Measurements from ENCODE around the gene SETBP1.

SETBP1 gene

GRCh38 chr18:44917216-44918141, 236.8 kb downstream of the SETBP1 start:
- H3K27ac ChIP-seq, result no peak overlapping the region
- TF ChIP-seq, protein P1, sequence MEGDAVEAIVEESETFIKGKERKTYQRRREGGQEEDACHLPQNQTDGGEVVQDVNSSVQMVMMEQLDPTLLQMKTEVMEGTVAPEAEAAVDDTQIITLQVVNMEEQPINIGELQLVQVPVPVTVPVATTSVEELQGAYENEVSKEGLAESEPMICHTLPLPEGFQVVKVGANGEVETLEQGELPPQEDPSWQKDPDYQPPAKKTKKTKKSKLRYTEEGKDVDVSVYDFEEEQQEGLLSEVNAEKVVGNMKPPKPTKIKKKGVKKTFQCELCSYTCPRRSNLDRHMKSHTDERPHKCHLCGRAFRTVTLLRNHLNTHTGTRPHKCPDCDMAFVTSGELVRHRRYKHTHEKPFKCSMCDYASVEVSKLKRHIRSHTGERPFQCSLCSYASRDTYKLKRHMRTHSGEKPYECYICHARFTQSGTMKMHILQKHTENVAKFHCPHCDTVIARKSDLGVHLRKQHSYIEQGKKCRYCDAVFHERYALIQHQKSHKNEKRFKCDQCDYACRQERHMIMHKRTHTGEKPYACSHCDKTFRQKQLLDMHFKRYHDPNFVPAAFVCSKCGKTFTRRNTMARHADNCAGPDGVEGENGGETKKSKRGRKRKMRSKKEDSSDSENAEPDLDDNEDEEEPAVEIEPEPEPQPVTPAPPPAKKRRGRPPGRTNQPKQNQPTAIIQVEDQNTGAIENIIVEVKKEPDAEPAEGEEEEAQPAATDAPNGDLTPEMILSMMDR (conservative IDR thresholded peaks at IDR 0.05), result no peak

- no peak overlapping the region for H3K27ac ChIP-seq
- TF ChIP-seq, protein P1 (conservative IDR thresholded peaks at IDR 0.05), result no peak
These were observed 237.4 kb downstream of the SETBP1 start for GRCh38 chr18:44918142-44918476.

GRCh38 chr18:44920441-44920840, 239.8 kb downstream of the SETBP1 start:
- no peak overlapping the region for H3K27ac ChIP-seq
- TF ChIP-seq, protein P1 (conservative IDR thresholded peaks at IDR 0.05), result no peak

DNA sequence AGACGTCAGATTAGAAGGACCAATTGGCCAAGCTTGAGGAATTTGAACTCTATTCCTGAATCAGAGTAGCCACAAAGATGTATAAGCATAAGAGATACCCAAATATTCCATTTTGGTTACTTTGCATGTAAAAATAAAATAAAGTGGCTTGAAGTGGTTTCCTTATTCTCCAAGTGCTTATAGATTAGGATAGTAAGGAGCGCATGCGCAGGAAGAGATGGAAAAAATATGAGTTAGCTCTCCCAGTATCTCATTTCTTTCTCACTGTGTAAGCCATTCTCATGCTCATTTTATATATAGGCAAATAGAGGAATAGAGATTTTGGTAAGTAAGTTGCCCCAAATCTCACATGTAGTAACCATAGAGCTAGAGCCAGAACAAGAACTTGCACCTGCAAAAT, 241.3 kb downstream of the SETBP1 start:
- H3K27ac ChIP-seq, result no peak overlapping the region
- TF ChIP-seq, protein P1 (conservative IDR thresholded peaks at IDR 0.05), result no peak

DNA sequence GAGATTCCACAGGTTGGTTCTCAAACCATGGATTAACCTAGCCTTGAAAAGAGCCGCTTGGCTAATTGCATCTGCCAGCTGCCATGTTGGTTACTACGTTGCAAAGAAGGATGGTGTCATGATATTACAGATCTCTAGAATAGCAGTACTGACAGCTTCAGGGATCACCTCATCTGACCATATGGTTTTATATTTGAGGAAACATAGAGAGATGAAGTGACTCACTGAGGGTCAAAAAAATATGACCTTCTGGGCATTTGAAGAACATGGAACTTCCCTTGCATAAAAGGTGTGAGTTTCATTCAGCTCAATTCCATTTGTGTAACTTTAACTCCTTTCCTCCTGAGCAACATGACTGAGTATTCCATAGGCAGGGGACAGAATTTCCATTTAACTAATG, 242.3 kb downstream of the SETBP1 start:
- no peak overlapping the region for H3K27ac ChIP-seq
- TF ChIP-seq, protein P1 (conservative IDR thresholded peaks at IDR 0.05), result no peak

DNA sequence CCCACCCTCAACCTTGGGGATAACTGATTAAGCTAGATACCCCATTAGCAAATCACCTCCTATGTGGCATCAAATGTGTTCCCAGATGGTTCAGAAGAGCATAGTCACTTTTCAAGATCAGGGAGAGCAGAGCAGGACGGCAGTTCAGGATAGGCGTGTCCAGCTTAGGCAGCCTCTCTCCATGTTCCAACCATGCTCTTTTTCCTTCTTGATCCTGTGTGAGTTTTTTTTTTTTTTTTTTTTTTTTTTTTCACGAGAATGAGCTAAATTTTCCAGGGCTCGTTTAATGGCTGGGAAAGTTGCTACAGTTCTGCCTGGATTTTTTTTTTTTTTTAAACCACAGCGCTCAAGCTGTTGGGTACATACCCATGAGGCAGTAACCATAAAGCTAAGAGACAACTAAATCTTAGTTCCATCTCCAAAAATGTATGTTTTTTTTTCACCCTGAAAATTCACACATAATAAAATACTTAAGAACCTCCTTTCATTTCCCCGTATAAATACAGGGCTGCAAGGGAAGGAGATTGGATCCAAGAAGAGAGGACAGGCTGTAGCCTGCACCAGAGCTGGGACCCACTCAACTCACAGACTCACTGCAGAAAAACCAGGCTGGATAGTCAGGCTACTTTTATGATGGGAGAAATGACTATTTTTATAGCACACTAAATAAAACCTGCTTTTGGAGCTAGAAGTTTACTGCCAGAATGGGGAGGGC, 244.3 kb downstream of the SETBP1 start:
- TF ChIP-seq, protein P1 (conservative IDR thresholded peaks at IDR 0.05), result no peak
- H3K27ac ChIP-seq, result no peak overlapping the region

DNA sequence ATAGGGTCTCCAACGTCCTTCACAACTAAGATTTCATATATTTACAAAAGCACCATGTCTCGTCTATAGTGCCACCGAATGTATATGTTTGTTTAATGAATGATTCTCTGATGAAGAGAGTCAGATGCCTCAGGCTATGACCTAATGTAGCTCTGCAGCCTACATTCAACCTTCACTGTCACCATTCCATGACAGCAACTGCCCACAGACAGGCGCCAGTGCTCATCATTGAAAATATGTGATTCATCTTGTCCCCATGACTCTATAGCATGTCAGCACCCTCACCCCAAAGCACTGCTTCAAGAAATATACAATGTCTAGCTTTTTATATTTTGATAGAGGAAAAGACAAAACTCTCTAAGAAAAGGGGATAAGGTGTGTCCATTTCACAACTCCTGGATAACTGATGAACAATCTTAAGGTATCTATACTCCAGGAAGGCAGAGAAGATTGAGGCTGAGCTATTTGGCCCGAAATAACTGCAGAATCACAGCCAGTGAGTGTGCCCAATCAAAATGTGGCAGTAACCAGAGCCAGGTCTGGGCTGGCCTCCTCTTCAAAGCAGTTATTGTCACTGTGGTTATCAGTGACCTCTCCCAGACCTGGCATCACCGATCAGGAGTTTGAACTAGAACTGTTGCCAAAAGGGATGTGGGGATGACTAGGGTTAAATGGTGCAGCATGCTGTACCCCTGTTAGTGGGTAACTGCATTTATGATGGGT, 246.6 kb downstream of the SETBP1 start:
- no peak overlapping the region for H3K27ac ChIP-seq

More for the DNA sequence above, 246.6 kb downstream of the SETBP1 start:
- TF ChIP-seq, protein P1 (conservative IDR thresholded peaks at IDR 0.05), result no peak
